NCI-H2107 (cell line): ENCODE measurements around the gene RNF207.

Experiments used
- DNase-seq: peaks from one replicate; lab custom pipeline; 2025; lab: John Stamatoyannopoulos, UW

RNF207 gene

GRCh38 chr1:6174621-6175410, 31.1 kb upstream of the RNF207 start:
- no peak for DNase-seq

GRCh38 chr1:6175411-6175828, 30.5 kb upstream of the RNF207 start:
- DNase-seq: no peak

GRCh38 chr1:6176779-6177178, 29.1 kb upstream of the RNF207 start:
- DNase-seq: no peak

- no peak for DNase-seq
Measured at GRCh38 chr1:6177681-6178380, 28.1 kb upstream of the RNF207 start.

GRCh38 chr1:6178751-6179563, 27.0 kb upstream of the RNF207 start:
- no peak for DNase-seq

GRCh38 chr1:6179564-6180175, 26.2 kb upstream of the RNF207 start:
- DNase-seq: no peak

- no peak for DNase-seq
Measured at GRCh38 chr1:6180268-6180706, 25.6 kb upstream of the RNF207 start, which contains the start of gene CHD5. TSS of gene CHD5 (minus strand) at chr1:6180321. CDS start at chr1:6180023, 298 bp downstream.

GRCh38 chr1:6180707-6181311, 25.1 kb upstream of the RNF207 start:
- DNase-seq: no peak

GRCh38 chr1:6181347-6181770, 24.6 kb upstream of the RNF207 start:
- no peak for DNase-seq

GRCh38 chr1:6183520-6183989, 22.4 kb upstream of the RNF207 start:
- no peak for DNase-seq

- DNase-seq: no peak
Measured at GRCh38 chr1:6184083-6184783, 21.7 kb upstream of the RNF207 start.

- no peak for DNase-seq
Measured at GRCh38 chr1:6185151-6185550, 20.8 kb upstream of the RNF207 start.

- DNase-seq: no peak
Measured at GRCh38 chr1:6185635-6186382, 20.1 kb upstream of the RNF207 start.

- no peak for DNase-seq
Measured at GRCh38 chr1:6188466-6188865, 17.5 kb upstream of the RNF207 start.

GRCh38 chr1:6191968-6192367, 14.0 kb upstream of the RNF207 start:
- DNase-seq: no peak

GRCh38 chr1:6197746-6198427, 8.0 kb upstream of the RNF207 start:
- no peak for DNase-seq

GRCh38 chr1:6198646-6199297, 7.1 kb upstream of the RNF207 start:
- no peak for DNase-seq

- DNase-seq: peak; percentile 61
Measured at GRCh38 chr1:6199298-6200187, 6.4 kb upstream of the RNF207 start, which contains the start of gene RPL22. TSS of gene RPL22 (minus strand) at chr1:6199595. CDS start at chr1:6199573, 22 bp downstream.
